Inferior parietal cortex (tissue), 1 donor: ENCODE results near the gene SMU1.

Experiments used
- DNase-seq: peaks from one replicate; pipeline ENCODE4 v3.0.0-alpha.2; 2016; ENCODE audit errors: extremely low spot score

The SMU1 gene

GRCh38 chr9:33046061-33046460, 30.4 kb downstream of the SMU1 start:
- DNase-seq: no peak

GRCh38 chr9:33044677-33045282, 31.7 kb downstream of the SMU1 start:
- DNase-seq: no peak

GRCh38 chr9:33044162-33044673, 32.3 kb downstream of the SMU1 start:
- peak; percentile 77 for DNase-seq

- DNase-seq: peak; percentile 29
Measured at GRCh38 chr9:33043671-33044070, 32.8 kb downstream of the SMU1 start.

- DNase-seq: no peak
Measured at GRCh38 chr9:33042473-33042872, 34.0 kb downstream of the SMU1 start.

GRCh38 chr9:33041432-33042188, 34.9 kb downstream of the SMU1 start:
- no peak for DNase-seq

- DNase-seq: no peak
Measured at GRCh38 chr9:33040792-33041431, 35.6 kb downstream of the SMU1 start.

- DNase-seq: no peak
Measured at GRCh38 chr9:33032865-33033264, 43.6 kb downstream of the SMU1 start.

GRCh38 chr9:33032292-33032691, 44.2 kb downstream of the SMU1 start:
- DNase-seq: no peak

- no peak for DNase-seq
Measured at GRCh38 chr9:33030285-33030684, 46.2 kb downstream of the SMU1 start.

- DNase-seq: no peak
Measured at GRCh38 chr9:33029231-33029786, 47.2 kb downstream of the SMU1 start.

GRCh38 chr9:33025572-33026342, 50.7 kb downstream of the SMU1 start:
- DNase-seq: no peak

GRCh38 chr9:33024966-33025571, 51.4 kb downstream of the SMU1 start, which contains the start of gene DNAJA1:
Gene DNAJA1 (plus strand): TSS chr9:33025273. CDS start chr9:33026485, 1,212 bp downstream.
- peak; percentile 96 for DNase-seq

- peak; percentile 39 for DNase-seq
Measured at GRCh38 chr9:33024126-33024965, 52.1 kb downstream of the SMU1 start.

- no peak for DNase-seq
Measured at GRCh38 chr9:33023661-33024060, 52.8 kb downstream of the SMU1 start.

- no peak for DNase-seq
Measured at GRCh38 chr9:33022755-33023154, 53.7 kb downstream of the SMU1 start.

- DNase-seq: no peak
Measured at GRCh38 chr9:33022303-33022702, 54.2 kb downstream of the SMU1 start.

GRCh38 chr9:33019797-33020196, 56.7 kb downstream of the SMU1 start:
- no peak for DNase-seq

- DNase-seq: no peak
Measured at GRCh38 chr9:33017283-33018041, 59.0 kb downstream of the SMU1 start.

GRCh38 chr9:33014665-33015014, 61.8 kb downstream of the SMU1 start:
- no peak for DNase-seq
